ENCODE results near the gene ISL2. TPM values are rescaled to one million over a fixed set of nuclear protein-coding genes. Genes with fewer than 3 reads are reported as not detected.
A peak's percentile ranks its signal among the peaks of the same experiment; 100 is the strongest.

Gene ISL2
- total and polyA plus RNA-seq, 4 donors: 0.28 to 5.3 (median 2.7) TPM

- H3K4me3 ChIP-seq (ENCODE audit: low read depth, low read length): no peak overlapping the region
- H3K27me3 ChIP-seq (ENCODE audit: control insufficient read depth, insufficient read depth, low read length): peaks cover 98% of the 10 kb centered on the region
- under 1% methylated on average over 33 of the region's 35 CpGs for whole genome bisulfite sequencing (ENCODE audit: insufficient coverage)
- DNase-seq (ENCODE audit: low read depth in 4 of 6, low spot score in 6 of 6): no peak
- H3K27ac ChIP-seq (ENCODE audit: low read depth, low read length): no peak overlapping the region
- peaks cover under 1% of the 10 kb centered on the region for H3K36me3 ChIP-seq (ENCODE audit: control insufficient read depth, insufficient read depth, low read length)
- peaks cover 62% of the 10 kb centered on the region for H3K4me1 ChIP-seq (ENCODE audit: control insufficient read depth, insufficient read depth, low read length)
- no peaks in the 10 kb centered on the region for H3K9me3 ChIP-seq (ENCODE audit: control insufficient read depth, insufficient read depth, low read length)
Observed at GRCh38 chr15:76340803-76341365, 4.3 kb downstream of the ISL2 start.

- no peak overlapping the region for H3K4me3 ChIP-seq (ENCODE audit: low read depth, low read length)
- no peaks in the 10 kb centered on the region for H3K9me3 ChIP-seq (ENCODE audit: control insufficient read depth, insufficient read depth, low read length)
- no peak overlapping the region for H3K27ac ChIP-seq (ENCODE audit: low read depth, low read length)
- peaks cover 62% of the 10 kb centered on the region for H3K4me1 ChIP-seq (ENCODE audit: control insufficient read depth, insufficient read depth, low read length)
- peak in 1 of 6 donors; percentile 33 for DNase-seq (ENCODE audit: low read depth in 4 of 6, low spot score in 6 of 6)
- peaks cover 5% of the 10 kb centered on the region for H3K36me3 ChIP-seq (ENCODE audit: control insufficient read depth, insufficient read depth, low read length)
- WGBS (ENCODE audit: insufficient coverage): 1% methylated on average over 35 of the region's 42 CpGs
- peaks cover 98% of the 10 kb centered on the region for H3K27me3 ChIP-seq (ENCODE audit: control insufficient read depth, insufficient read depth, low read length)
Observed at GRCh38 chr15:76341366-76342057, 4.9 kb downstream of the ISL2 start.

- Histone ChIP-seq H3K27ac (ENCODE audit: low read depth, low read length) (no peak overlapping the region), H3K36me3 (ENCODE audit: control insufficient read depth, insufficient read depth, low read length) (peaks cover 5% of the 10 kb centered on the region), H3K4me3 (ENCODE audit: low read depth, low read length) (no peak overlapping the region), H3K9me3 (ENCODE audit: control insufficient read depth, insufficient read depth, low read length) (no peaks in the 10 kb centered on the region), H3K27me3 (ENCODE audit: control insufficient read depth, insufficient read depth, low read length) (peaks cover 98% of the 10 kb centered on the region), H3K4me1 (ENCODE audit: control insufficient read depth, insufficient read depth, low read length) (peaks cover 64% of the 10 kb centered on the region)
- WGBS (ENCODE audit: insufficient coverage): 2% methylated on average over 20 of the region's 20 CpGs
- DNase-seq (ENCODE audit: low read depth in 4 of 6, low spot score in 6 of 6): peak in 1 of 6 donors; percentile 53
Observed at GRCh38 chr15:76342058-76342381, 5.4 kb downstream of the ISL2 start.

- Histone ChIP-seq H3K9me3 (ENCODE audit: control insufficient read depth, insufficient read depth, low read length) (no peaks in the 10 kb centered on the region), H3K4me3 (ENCODE audit: low read depth, low read length) (no peak overlapping the region), H3K36me3 (ENCODE audit: control insufficient read depth, insufficient read depth, low read length) (peaks cover 5% of the 10 kb centered on the region), H3K27me3 (ENCODE audit: control insufficient read depth, insufficient read depth, low read length) (peaks cover 98% of the 10 kb centered on the region), H3K27ac (ENCODE audit: low read depth, low read length) (no peak overlapping the region), H3K4me1 (ENCODE audit: control insufficient read depth, insufficient read depth, low read length) (peaks cover 61% of the 10 kb centered on the region)
- DNase-seq (ENCODE audit: low read depth in 4 of 6, low spot score in 6 of 6): peak in 1 of 6 donors; percentile 25
- WGBS (ENCODE audit: insufficient coverage): 1% methylated on average over 87 of the region's 87 CpGs
Observed at GRCh38 chr15:76342382-76343201, 6.0 kb downstream of the ISL2 start.

GRCh38 chr15:76343313-76343996 lies 6.9 kb downstream of the ISL2 start:
- DNase-seq (ENCODE audit: low read depth in 4 of 6, low spot score in 6 of 6): peak in 2 of 6 donors; percentile 27 to 46
- Histone ChIP-seq H3K4me3 (ENCODE audit: low read depth, low read length) (no peak overlapping the region), H3K9me3 (ENCODE audit: control insufficient read depth, insufficient read depth, low read length) (no peaks in the 10 kb centered on the region), H3K4me1 (ENCODE audit: control insufficient read depth, insufficient read depth, low read length) (peaks cover 54% of the 10 kb centered on the region), H3K27ac (ENCODE audit: low read depth, low read length) (no peak overlapping the region), H3K36me3 (ENCODE audit: control insufficient read depth, insufficient read depth, low read length) (peaks cover 5% of the 10 kb centered on the region), H3K27me3 (ENCODE audit: control insufficient read depth, insufficient read depth, low read length) (peaks cover 95% of the 10 kb centered on the region)
- WGBS (ENCODE audit: insufficient coverage): 5% methylated on average over 11 of the region's 16 CpGs

- Histone ChIP-seq H3K4me3 (ENCODE audit: low read depth, low read length) (no peak overlapping the region), H3K27me3 (ENCODE audit: control insufficient read depth, insufficient read depth, low read length) (peaks cover 90% of the 10 kb centered on the region), H3K27ac (ENCODE audit: low read depth, low read length) (no peak overlapping the region), H3K4me1 (ENCODE audit: control insufficient read depth, insufficient read depth, low read length) (peaks cover 46% of the 10 kb centered on the region), H3K36me3 (ENCODE audit: control insufficient read depth, insufficient read depth, low read length) (peaks cover 5% of the 10 kb centered on the region), H3K9me3 (ENCODE audit: control insufficient read depth, insufficient read depth, low read length) (no peaks in the 10 kb centered on the region)
- 10% methylated on average over 2 of the region's 3 CpGs for WGBS (ENCODE audit: insufficient coverage)
- peak in 1 of 6 donors; percentile 25 for DNase-seq (ENCODE audit: low read depth in 4 of 6, low spot score in 6 of 6)
Observed at GRCh38 chr15:76344893-76345582, 8.5 kb downstream of the ISL2 start.

- peaks cover 85% of the 10 kb centered on the region for H3K27me3 ChIP-seq (ENCODE audit: control insufficient read depth, insufficient read depth, low read length)
- DNase-seq (ENCODE audit: low read depth in 4 of 6, low spot score in 6 of 6): no peak
- H3K4me3 ChIP-seq (ENCODE audit: low read depth, low read length): no peak overlapping the region
- 15% methylated on average over 7 of the region's 7 CpGs for WGBS (ENCODE audit: insufficient coverage)
- peaks cover 5% of the 10 kb centered on the region for H3K36me3 ChIP-seq (ENCODE audit: control insufficient read depth, insufficient read depth, low read length)
- no peaks in the 10 kb centered on the region for H3K9me3 ChIP-seq (ENCODE audit: control insufficient read depth, insufficient read depth, low read length)
- no peak overlapping the region for H3K27ac ChIP-seq (ENCODE audit: low read depth, low read length)
- peaks cover 41% of the 10 kb centered on the region for H3K4me1 ChIP-seq (ENCODE audit: control insufficient read depth, insufficient read depth, low read length)
Observed at GRCh38 chr15:76345583-76345879, 9.0 kb downstream of the ISL2 start.

GRCh38 chr15:76345880-76346668 lies 9.5 kb downstream of the ISL2 start:
- peaks cover 36% of the 10 kb centered on the region for H3K4me1 ChIP-seq (ENCODE audit: control insufficient read depth, insufficient read depth, low read length)
- H3K36me3 ChIP-seq (ENCODE audit: control insufficient read depth, insufficient read depth, low read length): peaks cover 5% of the 10 kb centered on the region
- H3K4me3 ChIP-seq (ENCODE audit: low read depth, low read length): peak overlapping the region; percentile 12
- peak in 1 of 6 donors; percentile 22 for DNase-seq (ENCODE audit: low read depth in 4 of 6, low spot score in 6 of 6)
- peaks cover 80% of the 10 kb centered on the region for H3K27me3 ChIP-seq (ENCODE audit: control insufficient read depth, insufficient read depth, low read length)
- WGBS (ENCODE audit: insufficient coverage): 3% methylated on average over 65 of the region's 65 CpGs
- no peak overlapping the region for H3K27ac ChIP-seq (ENCODE audit: low read depth, low read length)
- H3K9me3 ChIP-seq (ENCODE audit: control insufficient read depth, insufficient read depth, low read length): no peaks in the 10 kb centered on the region

Data from spinal cord (tissue), 10 donors.